ENCODE measurements around the gene AHSA1. TPM values are rescaled to one million over a fixed set of nuclear protein-coding genes. Genes with fewer than 3 reads are reported as not detected.

AHSA1 gene
- total RNA-seq, 1 experiment from 2014 or later: 190 TPM

DNA sequence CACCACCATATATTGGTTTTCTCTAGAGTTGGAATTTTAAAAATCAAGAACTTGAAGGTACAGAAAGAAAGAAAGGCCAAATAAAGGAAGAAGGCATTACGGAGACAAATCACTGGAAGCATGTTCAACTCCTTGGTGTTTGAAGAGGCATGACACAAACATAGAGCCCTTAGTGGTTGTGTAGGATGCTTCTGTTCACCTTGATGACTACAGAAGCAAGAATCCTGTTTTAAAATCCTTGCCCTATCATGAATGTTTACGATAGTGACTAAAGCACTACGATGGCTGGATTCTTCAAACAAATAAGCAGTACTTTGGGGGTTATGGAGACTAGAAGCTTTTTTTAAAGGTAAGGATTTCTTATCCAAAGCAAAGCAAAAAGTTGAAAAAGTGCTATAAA, 51.0 kb downstream of the AHSA1 start:
- Histone ChIP-seq H2BK12ac (ENCODE audit: insufficient read length, low read depth, low read length) (no peak overlapping the region), H3K79me2 (ENCODE audit: insufficient read depth, low read length) (no peaks in the 10 kb centered on the region), H3K9ac (ENCODE audit: extremely low read depth, insufficient read length, low read length) (no peak overlapping the region), H2BK20ac (ENCODE audit: low read depth, low read length, poor library complexity, severe bottlenecking) (no peak overlapping the region), H3K27ac (ENCODE audit: insufficient read length, low read depth, low read length) (no peak overlapping the region), H3K4ac (ENCODE audit: low read depth, low read length) (no peak overlapping the region), H2BK15ac (ENCODE audit: low read depth, low read length) (no peak overlapping the region), H3T11ph (ENCODE audit: low read length) (no peak overlapping the region), H2AK5ac (ENCODE audit: insufficient read length, low read length) (no peak overlapping the region), H3K27me3 (ENCODE audit: insufficient read depth, low read length) (no peaks in the 10 kb centered on the region), H4K5ac (ENCODE audit: insufficient read length, low read depth, low read length) (no peak overlapping the region), H4K20me1 (ENCODE audit: control insufficient read depth, insufficient read depth, insufficient read length) (no peaks in the 10 kb centered on the region), H3K9me3 (ENCODE audit: control insufficient read depth, low read depth, low read length) (no peaks in the 10 kb centered on the region), H3K14ac (ENCODE audit: insufficient read depth, low read length) (no peak overlapping the region), H3K56ac (ENCODE audit: insufficient read length, low read depth, low read length) (no peak overlapping the region), H3K23ac (ENCODE audit: insufficient read length, low read depth, low read length) (no peak overlapping the region), H2BK120ac (ENCODE audit: low read depth, low read length, poor library complexity, severe bottlenecking) (no peak overlapping the region), H3K18ac (ENCODE audit: insufficient read length, low read depth, low read length) (no peak overlapping the region), H3K79me1 (ENCODE audit: insufficient read depth, low read depth, low read length, poor library complexity, severe bottlenecking) (no peaks in the 10 kb centered on the region), H3K23me2 (ENCODE audit: insufficient read length, low read depth, low read length, poor library complexity, severe bottlenecking) (no peaks in the 10 kb centered on the region), H3K4me2 (ENCODE audit: insufficient read depth, insufficient read length, low read length) (no peak overlapping the region), H4K8ac (replicated peaks; ENCODE audit: insufficient read length, low read depth, low read length) (no peak overlapping the region), H2AFZ (ENCODE audit: low read length) (no peak overlapping the region), H3K4me1 (ENCODE audit: insufficient read depth, low read length) (no peaks in the 10 kb centered on the region), H4K91ac (ENCODE audit: insufficient read length, low read depth, low read length) (no peak overlapping the region), H2BK5ac (ENCODE audit: insufficient read length, low read length) (no peak overlapping the region)
- H3K9me3 Mint-ChIP-seq: no peaks in the 10 kb centered on the region; a peak in 1 of 5 replicates
- no peaks in the 10 kb centered on the region for H3K4me1 Mint-ChIP-seq
- H3K27me3 Mint-ChIP-seq (ENCODE audit: low read depth): no peaks in the 10 kb centered on the region
- TF ChIP-seq, protein P1, sequence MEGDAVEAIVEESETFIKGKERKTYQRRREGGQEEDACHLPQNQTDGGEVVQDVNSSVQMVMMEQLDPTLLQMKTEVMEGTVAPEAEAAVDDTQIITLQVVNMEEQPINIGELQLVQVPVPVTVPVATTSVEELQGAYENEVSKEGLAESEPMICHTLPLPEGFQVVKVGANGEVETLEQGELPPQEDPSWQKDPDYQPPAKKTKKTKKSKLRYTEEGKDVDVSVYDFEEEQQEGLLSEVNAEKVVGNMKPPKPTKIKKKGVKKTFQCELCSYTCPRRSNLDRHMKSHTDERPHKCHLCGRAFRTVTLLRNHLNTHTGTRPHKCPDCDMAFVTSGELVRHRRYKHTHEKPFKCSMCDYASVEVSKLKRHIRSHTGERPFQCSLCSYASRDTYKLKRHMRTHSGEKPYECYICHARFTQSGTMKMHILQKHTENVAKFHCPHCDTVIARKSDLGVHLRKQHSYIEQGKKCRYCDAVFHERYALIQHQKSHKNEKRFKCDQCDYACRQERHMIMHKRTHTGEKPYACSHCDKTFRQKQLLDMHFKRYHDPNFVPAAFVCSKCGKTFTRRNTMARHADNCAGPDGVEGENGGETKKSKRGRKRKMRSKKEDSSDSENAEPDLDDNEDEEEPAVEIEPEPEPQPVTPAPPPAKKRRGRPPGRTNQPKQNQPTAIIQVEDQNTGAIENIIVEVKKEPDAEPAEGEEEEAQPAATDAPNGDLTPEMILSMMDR (conservative IDR thresholded peaks at IDR 0.05): no peak
- no peak overlapping the region for H3K4me3 Mint-ChIP-seq
- peaks cover 6 to 26% (median 16%) of the 10 kb centered on the region in 3 experiments; a peak in 6 of 7 replicates for H3K36me3 Mint-ChIP-seq (ENCODE audit: insufficient read depth in 1 of 3, low read depth in 3 of 3)
- no peak for DNase-seq
- no peak overlapping the region for H3K27ac Mint-ChIP-seq
- no CpG with 5 or more reads among the region's 3 CpGs for WGBS (ENCODE audit: extremely low coverage, insufficient read length, low lambda C conversion rate)
